GM12891 (cell line): ENCODE results near the gene KRTAP20-3. TPM values are rescaled to one million over a fixed set of nuclear protein-coding genes. Genes with fewer than 3 reads are reported as not detected.

ENCODE experiments used
- DNase-seq: peaks from one replicate; pipeline ENCODE4 v3.0.0; 2011; ENCODE audit warnings: low spot score; ENCODE audit not compliant: insufficient read length
- FAIRE-seq: peaks from 2 replicates; lab custom pipeline; 2011; peaks lifted over from hg19 to GRCh38; lab: Jason Lieb, UNC
- PAX5 ChIP-seq: IDR thresholded peaks from 2 replicates; pipeline ENCODE4 v1.6.1; 2011; ENCODE audit warnings: low read length, moderate library complexity, mild to moderate bottlenecking; ENCODE audit not compliant: insufficient read depth, severe bottlenecking
- POLR2A ChIP-seq: IDR thresholded peaks from 2 replicates; pipeline ENCODE4 v1.6.1; 2011; ENCODE audit warnings: low read depth, low read length, control low read depth
- POLR2AphosphoS5 ChIP-seq: IDR thresholded peaks from 2 replicates; pipeline ENCODE4 v1.6.1; 2011; ENCODE audit warnings: low read depth, low read length, control low read depth
- POU2F2 ChIP-seq: IDR thresholded peaks from 2 replicates; pipeline ENCODE4 v1.6.1; 2011; ENCODE audit warnings: low read depth, mild to moderate bottlenecking, control low read depth, low read length, moderate library complexity
- SPI1 ChIP-seq: IDR thresholded peaks from 2 replicates; pipeline ENCODE4 v1.6.1; 2011; ENCODE audit warnings: low read depth, low read length, control low read depth
- TAF1 ChIP-seq: IDR thresholded peaks from 2 replicates; pipeline ENCODE4 v1.6.1; 2011; ENCODE audit warnings: low read depth, low read length, control low read depth
- polyA plus RNA-seq: library from polyadenylated mRNA; unstranded; fragments of >200 nt; gene quantifications from one replicate; pipeline ENCODE4 v1.2.1, GENCODE V29; 2012; ENCODE audit warnings: low read depth, missing spikeins, inconsistent platforms; ENCODE audit not compliant: missing spikeins

The KRTAP20-3 gene
- not detected for polyA plus RNA-seq

DNA sequence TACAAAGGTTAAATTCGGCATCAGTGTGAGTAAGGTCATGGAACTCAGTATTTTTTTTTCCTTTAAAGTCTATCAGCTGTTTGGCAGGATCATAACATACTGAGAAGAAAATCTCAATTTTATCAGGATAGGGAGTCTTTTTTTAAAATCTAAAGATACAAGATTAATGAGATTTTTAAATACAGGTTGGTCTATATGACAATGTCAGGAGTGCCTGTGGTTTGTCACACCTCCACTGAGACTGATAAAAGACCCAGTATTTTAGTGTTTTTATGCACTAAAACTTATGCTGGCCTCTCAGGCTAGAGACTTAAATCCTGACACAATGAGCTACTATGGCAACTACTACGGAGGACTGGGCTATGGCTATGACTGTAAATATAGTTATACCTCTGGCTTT, at the start of gene KRTAP20-3:
Gene KRTAP20-3, plus strand, starts transcription at position 301 of the 400 bp plus-strand sequence.
- DNase-seq, result no peak
- no peak for FAIRE-seq
- no peak for TF ChIP-seq POLR2A
- no peak for TF ChIP-seq POLR2AphosphoS5
- TF ChIP-seq SPI1, result no peak
- TF ChIP-seq TAF1, result no peak
- no peak for TF ChIP-seq PAX5
- no peak for TF ChIP-seq POU2F2

DNA sequence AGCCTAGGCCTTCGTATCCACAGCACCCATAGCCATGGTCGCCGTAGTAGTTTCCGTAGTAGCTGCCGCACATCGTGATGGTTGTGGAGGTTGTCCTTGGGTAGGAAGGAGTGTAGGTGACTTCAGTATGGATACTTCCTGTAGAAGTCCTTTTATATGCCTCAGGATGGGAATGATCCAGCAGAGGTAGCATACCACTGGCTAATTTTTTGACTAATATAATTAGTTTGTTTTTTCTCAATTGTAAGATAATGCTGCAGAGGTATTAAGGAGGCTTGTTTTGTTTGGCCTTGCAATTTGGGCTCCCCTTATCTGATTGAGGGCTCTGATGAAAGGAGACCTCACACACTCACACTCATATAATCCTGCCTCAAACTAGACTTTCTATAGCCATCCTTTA, 43.9 kb upstream of the KRTAP20-3 start, which contains the start of gene KRTAP6-2:
Gene KRTAP6-2, minus strand, starts transcription at position 101 of the 400 bp plus-strand sequence. Its CDS starts 28 bp downstream, at position 73.
- FAIRE-seq, result no peak
- no peak for DNase-seq
- TF ChIP-seq POLR2A (no peak), PAX5 (no peak), TAF1 (no peak), POLR2AphosphoS5 (no peak), POU2F2 (no peak), SPI1 (no peak)

DNA sequence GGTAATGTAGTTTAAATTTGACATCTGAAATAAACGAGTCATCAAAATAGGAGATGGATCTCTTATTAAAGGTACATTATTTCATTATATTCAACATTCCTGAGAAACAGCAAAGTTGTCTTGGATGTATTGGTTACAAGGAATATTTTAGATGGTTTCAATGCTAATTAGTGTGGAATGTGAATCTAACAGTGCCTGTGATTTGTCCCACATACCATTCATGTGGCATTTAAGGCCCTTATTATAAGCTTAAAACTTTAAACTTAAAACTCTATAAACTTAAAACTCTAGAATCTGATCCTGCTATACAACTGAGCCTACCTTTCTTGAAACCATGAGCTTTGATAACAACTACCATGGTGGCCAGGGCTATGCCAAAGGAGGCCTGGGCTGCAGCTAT, 41.9 kb upstream of the KRTAP20-3 start, which contains the start of gene KRTAP22-1:
Gene KRTAP22-1, plus strand, starts transcription at position 301 of the 400 bp plus-strand sequence.
- DNase-seq (no peak), FAIRE-seq (no peak)
- TF ChIP-seq POU2F2 (no peak), SPI1 (no peak), TAF1 (no peak), POLR2AphosphoS5 (no peak), PAX5 (no peak), POLR2A (no peak)

DNA sequence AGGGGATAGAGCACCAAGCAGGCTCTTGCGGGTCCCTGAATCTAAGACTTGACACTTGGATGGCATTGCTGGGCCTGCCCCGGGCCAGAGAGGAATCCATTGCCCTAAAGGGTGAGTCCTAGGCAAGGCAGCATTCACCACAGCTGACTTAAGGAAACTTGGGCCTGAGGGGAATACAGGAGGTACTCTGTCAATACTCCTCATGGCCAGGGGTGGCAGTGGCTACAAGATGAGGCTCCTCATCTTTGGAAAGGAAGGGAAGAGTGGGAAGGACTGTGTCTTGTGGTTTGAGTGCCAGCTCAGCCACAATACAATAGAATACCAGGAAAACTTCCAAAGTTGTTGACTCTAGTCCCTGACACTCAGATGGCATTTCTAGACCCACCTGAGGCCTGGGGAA, 36.7 kb upstream of the KRTAP20-3 start:
- TF ChIP-seq PAX5, result no peak
- TF ChIP-seq POLR2A, result no peak
- TF ChIP-seq POU2F2, result no peak
- no peak for TF ChIP-seq POLR2AphosphoS5
- TF ChIP-seq SPI1, result no peak
- TF ChIP-seq TAF1, result no peak
- DNase-seq (no peak), FAIRE-seq (no peak)

DNA sequence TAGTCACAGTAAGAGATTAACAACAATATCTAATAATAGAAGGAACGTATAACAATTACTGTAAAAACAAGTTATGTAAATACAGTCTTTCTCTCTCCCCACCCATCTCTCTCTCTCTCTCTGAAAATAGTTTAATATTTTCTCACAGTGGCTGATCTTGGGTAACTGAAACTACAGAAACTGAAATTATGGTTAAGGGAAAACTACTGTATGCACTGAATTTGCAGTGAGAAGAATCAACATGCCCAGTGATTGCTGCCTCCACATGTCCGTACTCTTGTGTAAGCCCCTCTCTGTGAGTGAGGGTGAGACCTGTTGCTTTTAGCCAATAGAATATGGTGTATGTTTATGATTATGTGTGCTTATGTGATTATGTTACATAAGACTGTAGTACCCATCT, 30.5 kb upstream of the KRTAP20-3 start:
- no peak for FAIRE-seq
- TF ChIP-seq POU2F2 (no peak), POLR2AphosphoS5 (no peak), TAF1 (no peak), POLR2A (no peak), SPI1 (no peak), PAX5 (no peak)

DNA sequence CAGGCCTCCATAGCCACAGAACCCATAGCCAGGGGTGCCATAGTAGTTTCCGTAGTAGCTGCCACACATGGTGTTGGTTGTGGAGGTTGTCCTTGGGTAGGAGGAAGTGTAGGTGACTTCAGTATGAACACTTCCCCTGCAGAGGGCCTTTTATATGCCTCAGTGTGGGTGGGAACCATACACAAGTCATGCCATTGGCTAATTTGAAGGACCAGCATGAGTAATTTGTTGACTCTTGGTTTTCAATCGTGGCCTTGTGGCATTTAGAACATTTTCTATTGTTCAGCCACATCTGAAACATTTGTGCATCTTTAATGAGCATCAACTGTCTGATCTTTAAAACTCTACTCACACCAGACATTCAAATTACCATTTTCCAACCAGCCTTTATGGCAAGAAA, 28.8 kb upstream of the KRTAP20-3 start, which contains the start of gene KRTAP6-1:
Gene KRTAP6-1, minus strand, starts transcription at position 95 of the 400 bp plus-strand sequence. Its CDS starts 26 bp downstream, at position 69.
- FAIRE-seq (no peak), DNase-seq (no peak)
- TF ChIP-seq POLR2A (no peak), POU2F2 (no peak), TAF1 (no peak), POLR2AphosphoS5 (no peak), PAX5 (no peak), SPI1 (peak; percentile 14; the same call in 1 of the 2 replicates)

More for the DNA sequence above, 30.5 kb upstream of the KRTAP20-3 start:
- no peak for DNase-seq

DNA sequence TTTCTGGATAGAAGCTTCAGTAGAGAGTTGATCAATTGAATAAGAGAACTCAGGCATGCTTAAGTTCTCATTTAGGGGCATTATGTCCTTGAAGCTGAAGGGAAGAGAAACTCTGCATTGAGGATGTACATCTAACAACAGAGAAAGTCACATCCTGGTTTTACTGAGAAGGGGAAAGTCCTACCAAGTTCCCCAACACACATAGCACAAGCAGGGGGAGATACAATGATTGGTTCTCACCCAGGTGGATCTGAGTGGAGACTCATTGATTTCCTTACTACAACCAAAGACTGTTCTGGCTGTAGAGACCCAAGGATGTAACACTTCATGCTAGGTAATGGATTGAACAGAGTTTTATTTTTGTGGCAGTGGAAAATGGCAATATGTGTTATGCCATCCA, 27.5 kb upstream of the KRTAP20-3 start:
- DNase-seq (no peak), FAIRE-seq (no peak)
- TF ChIP-seq SPI1 (peak; percentile 35; the same call in 1 of the 2 replicates), TAF1 (no peak), POU2F2 (no peak)

DNA sequence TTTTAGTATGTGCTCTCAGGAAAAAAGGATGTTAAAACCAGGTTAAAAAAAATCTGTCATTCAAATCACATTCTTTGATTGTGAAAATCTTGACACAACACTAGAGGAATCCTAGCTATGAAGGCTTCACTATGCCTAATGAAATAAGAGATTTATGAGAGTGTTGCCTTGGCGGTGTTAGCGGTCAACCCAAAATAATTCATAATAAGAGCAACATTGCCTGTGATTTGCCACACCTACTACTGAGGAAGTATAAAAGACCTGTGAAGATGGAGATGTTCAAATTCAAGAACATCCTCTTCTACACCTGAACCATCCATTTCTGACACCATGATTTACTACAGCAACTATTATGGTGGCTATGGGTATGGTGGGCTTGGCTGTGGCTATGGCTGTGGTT, 26.5 kb upstream of the KRTAP20-3 start, which contains the start of gene KRTAP20-1:
Gene KRTAP20-1, plus strand, starts transcription at position 301 of the 400 bp plus-strand sequence. Its CDS starts 30 bp downstream, at position 331.
- FAIRE-seq, result no peak
- DNase-seq, result no peak
- TF ChIP-seq TAF1 (no peak), POLR2A (no peak), POU2F2 (no peak), POLR2AphosphoS5 (no peak), SPI1 (no peak), PAX5 (no peak)

DNA sequence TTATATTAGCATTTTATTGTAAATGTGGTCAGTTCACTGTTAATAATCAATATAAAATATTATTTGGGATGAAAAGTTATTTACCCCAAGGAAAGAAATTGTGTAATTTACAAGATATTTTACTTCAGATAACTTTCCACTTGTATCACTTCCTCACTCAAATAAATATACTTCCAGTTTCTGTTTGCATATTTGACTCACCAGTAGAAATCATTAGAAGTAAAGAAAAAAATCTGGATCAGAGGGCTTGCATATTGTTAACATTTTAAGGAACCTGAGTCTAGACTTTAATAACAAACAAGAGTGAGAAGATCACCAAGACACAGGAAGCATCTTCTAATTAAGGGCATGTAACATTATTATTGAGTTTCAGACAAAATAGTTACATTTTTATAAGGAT, 22.6 kb upstream of the KRTAP20-3 start:
- TF ChIP-seq POU2F2 (no peak), PAX5 (no peak), TAF1 (no peak), POLR2AphosphoS5 (no peak), POLR2A (no peak), SPI1 (no peak)
- DNase-seq (no peak), FAIRE-seq (no peak)

DNA sequence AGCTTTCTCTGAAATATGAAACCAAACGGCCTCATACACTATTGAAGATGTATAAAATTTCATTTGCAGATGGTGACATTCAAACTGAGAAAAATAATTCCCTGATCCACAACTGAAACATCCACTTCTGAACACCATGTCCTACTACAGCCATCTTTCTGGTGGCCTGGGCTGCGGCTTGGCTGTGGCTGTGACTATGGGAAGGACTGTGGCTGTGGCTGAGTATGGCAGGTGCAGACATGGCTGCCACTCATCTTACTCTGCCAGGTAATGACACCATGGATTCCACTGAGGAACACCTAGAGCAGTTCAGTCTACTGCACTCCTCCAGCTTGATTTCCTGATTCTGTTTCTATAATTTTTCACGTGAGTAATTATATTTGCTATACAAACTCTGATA, 22.1 kb upstream of the KRTAP20-3 start, which contains the start of gene KRTAP20-4:
Gene KRTAP20-4, plus strand, starts transcription at position 106 of the 400 bp plus-strand sequence.
- DNase-seq (no peak), FAIRE-seq (no peak)
- TF ChIP-seq POLR2A (no peak), TAF1 (no peak), PAX5 (no peak), POU2F2 (no peak), SPI1 (no peak), POLR2AphosphoS5 (no peak)
